Measurements from ENCODE around the gene LBH.

DNA sequence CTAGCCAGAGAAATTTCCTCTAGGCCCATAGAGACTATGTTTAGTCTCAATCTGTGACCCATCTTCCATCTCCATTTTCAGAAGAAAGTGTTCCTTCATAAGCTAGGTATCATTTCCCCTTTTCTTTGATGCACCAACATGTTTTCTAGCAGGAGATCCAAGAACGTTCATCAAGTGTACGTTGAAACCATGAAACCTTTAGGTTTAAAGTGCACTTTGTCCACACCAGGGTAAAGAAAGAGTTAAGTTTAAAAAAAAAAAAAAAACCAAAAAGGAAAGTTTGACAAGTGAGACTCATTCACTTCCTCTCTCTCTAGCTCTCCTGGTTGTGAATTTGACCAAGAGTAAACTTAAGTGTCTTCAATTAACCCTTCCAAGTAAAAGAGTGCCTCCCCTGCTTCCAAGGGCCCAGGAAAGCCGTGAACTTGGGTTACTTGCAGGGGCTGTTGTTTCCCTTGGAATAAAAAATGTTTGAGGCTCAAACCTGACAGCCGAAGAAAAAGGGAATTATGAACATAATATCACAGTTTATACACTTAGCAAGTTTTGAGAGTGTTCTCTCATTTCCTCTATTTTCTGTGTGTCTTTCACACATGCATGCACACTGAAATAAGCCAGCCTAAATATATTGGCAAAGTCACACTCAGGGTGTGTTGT lies 56.7 kb downstream of the LBH start:
- TF ChIP-seq, protein P1, sequence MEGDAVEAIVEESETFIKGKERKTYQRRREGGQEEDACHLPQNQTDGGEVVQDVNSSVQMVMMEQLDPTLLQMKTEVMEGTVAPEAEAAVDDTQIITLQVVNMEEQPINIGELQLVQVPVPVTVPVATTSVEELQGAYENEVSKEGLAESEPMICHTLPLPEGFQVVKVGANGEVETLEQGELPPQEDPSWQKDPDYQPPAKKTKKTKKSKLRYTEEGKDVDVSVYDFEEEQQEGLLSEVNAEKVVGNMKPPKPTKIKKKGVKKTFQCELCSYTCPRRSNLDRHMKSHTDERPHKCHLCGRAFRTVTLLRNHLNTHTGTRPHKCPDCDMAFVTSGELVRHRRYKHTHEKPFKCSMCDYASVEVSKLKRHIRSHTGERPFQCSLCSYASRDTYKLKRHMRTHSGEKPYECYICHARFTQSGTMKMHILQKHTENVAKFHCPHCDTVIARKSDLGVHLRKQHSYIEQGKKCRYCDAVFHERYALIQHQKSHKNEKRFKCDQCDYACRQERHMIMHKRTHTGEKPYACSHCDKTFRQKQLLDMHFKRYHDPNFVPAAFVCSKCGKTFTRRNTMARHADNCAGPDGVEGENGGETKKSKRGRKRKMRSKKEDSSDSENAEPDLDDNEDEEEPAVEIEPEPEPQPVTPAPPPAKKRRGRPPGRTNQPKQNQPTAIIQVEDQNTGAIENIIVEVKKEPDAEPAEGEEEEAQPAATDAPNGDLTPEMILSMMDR (IDR thresholded peaks at IDR 0.05): no peak
- TF ChIP-seq POLR2A (IDR thresholded peaks at IDR 0.05): no peak
